SK-N-SH (cell line): ENCODE measurements around the gene GCLM.
"Not testable (repeated sequence)": the region's sequence is repeated elsewhere in the genome, so short reads cannot be mapped to it uniquely, and the experiment has no call there.

ENCODE experiments used
- CTCF ChIP-seq: fragments of 200-600 bp; sonication (generic); IDR thresholded peaks from 2 replicates; pipeline ENCODE4 v1.6.1; 2017; ENCODE audit warnings: antibody characterized with exemption, mild to moderate bottlenecking, moderate library complexity
- YY1 ChIP-seq: IDR thresholded peaks from 2 replicates; pipeline ENCODE4 v1.4.0; 2012; ENCODE audit warnings: low read depth, mild to moderate bottlenecking

GRCh38 chr1:93857653-93858052 lies 51.6 kb downstream of the GCLM start:
- not testable (repeated sequence) for TF ChIP-seq YY1, CTCF
